ENCODE data around the gene CT55. TPM values are rescaled to one million over a fixed set of nuclear protein-coding genes. Genes with fewer than 3 reads are reported as not detected.
"Not testable (repeated sequence)": the region's sequence is repeated elsewhere in the genome, so short reads cannot be mapped to it uniquely, and the experiment has no call there.

Gene CT55
- total RNA-seq, 4 donors from 2014 or later: not detected

DNA sequence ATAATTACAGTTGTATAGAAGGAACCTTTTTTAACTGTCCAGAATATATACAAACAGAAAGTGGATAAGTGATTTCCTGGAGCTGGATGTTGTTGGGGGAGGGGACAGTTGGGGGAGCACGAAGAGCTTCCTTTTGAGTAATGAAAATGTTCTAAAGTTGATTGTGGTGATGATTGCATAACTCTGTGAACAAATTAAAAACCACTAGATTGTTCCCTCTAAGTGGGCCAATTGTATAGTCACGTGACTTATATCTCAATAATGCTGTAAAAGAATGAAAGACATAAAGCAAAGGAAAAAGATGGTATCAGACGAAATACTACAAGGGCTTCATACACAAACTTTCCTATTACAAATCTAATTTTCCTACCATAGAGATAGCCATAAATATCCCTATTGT lies 2.7 kb downstream of the CT55 start:
- 37 to 42% methylated on average over 3 of the region's 3 CpGs for WGBS, 2 donors
- TF ChIP-seq POLR2A (IDR thresholded peaks at IDR 0.05): no peak
- TF ChIP-seq EP300 (IDR thresholded peaks at IDR 0.05): no peak
- TF ChIP-seq, protein P1, sequence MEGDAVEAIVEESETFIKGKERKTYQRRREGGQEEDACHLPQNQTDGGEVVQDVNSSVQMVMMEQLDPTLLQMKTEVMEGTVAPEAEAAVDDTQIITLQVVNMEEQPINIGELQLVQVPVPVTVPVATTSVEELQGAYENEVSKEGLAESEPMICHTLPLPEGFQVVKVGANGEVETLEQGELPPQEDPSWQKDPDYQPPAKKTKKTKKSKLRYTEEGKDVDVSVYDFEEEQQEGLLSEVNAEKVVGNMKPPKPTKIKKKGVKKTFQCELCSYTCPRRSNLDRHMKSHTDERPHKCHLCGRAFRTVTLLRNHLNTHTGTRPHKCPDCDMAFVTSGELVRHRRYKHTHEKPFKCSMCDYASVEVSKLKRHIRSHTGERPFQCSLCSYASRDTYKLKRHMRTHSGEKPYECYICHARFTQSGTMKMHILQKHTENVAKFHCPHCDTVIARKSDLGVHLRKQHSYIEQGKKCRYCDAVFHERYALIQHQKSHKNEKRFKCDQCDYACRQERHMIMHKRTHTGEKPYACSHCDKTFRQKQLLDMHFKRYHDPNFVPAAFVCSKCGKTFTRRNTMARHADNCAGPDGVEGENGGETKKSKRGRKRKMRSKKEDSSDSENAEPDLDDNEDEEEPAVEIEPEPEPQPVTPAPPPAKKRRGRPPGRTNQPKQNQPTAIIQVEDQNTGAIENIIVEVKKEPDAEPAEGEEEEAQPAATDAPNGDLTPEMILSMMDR (IDR thresholded peaks at IDR 0.05): no peak
- no peak for DNase-seq (ENCODE audit: low spot score in 2 of 2)
- no peaks in the 10 kb centered on the region for H3K27me3 ChIP-seq
- no peak overlapping the region for H3K27ac ChIP-seq
- H3K4me1 ChIP-seq: no peaks in the 10 kb centered on the region
- peaks cover 0 to 16% (median 0%) of the 10 kb centered on the region in 4 donors for H3K9me3 ChIP-seq
- no peak overlapping the region for H3K4me3 ChIP-seq
- H3K36me3 ChIP-seq: no peaks in the 10 kb centered on the region

DNA sequence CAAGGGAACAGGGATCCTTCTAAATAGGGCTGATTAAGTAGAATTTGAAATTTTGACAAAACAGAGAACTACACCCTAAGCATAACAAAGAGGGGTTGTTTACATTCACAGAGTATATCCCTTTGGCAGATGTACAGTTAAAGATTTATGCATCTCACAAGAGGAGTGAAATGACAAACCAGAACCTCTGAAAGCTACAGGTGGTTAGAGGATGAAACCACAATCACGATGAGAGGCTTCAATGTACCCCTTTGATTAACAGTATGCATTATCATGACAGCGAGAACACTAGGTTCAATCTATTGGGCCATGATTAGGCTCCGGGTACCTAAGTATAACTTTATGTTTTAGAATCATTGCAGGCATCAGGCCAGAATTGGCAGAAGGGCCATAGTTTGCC lies 16.5 kb downstream of the CT55 start:
- no CpG with 5 or more reads among the region's 3 CpGs for WGBS, 2 donors
- not testable (repeated sequence) for DNase-seq (ENCODE audit: low spot score in 2 of 2); H3K9me3 ChIP-seq; H3K27me3 ChIP-seq; H3K4me1 ChIP-seq; H3K36me3 ChIP-seq; H3K4me3 ChIP-seq; H3K27ac ChIP-seq

DNA sequence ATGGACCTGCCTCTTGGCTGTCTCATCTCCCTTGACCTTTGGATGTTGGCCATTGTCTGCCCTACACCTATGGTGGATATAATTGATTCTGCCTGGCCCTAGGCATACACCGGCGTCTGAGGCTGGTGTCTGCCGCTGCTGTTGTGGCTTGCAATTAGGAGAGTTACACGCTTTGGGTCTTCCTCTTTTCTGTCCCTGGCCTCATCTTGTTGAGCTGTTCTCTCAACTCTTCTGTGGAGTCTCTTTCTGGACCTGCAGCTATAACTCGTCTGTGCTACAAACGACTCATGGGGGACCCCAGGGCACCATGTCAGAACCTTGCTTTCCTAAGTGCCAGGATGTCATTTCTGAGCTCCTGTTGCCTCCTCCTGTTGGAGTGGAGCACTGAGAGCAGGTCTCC lies 45.1 kb downstream of the CT55 start:
- not testable (repeated sequence) for DNase-seq (ENCODE audit: low spot score in 2 of 2); H3K9me3 ChIP-seq; H3K4me1 ChIP-seq; H3K36me3 ChIP-seq; H3K4me3 ChIP-seq; H3K27ac ChIP-seq; H3K27me3 ChIP-seq
- no CpG with 5 or more reads among the region's 6 CpGs for WGBS, 2 donors

DNA sequence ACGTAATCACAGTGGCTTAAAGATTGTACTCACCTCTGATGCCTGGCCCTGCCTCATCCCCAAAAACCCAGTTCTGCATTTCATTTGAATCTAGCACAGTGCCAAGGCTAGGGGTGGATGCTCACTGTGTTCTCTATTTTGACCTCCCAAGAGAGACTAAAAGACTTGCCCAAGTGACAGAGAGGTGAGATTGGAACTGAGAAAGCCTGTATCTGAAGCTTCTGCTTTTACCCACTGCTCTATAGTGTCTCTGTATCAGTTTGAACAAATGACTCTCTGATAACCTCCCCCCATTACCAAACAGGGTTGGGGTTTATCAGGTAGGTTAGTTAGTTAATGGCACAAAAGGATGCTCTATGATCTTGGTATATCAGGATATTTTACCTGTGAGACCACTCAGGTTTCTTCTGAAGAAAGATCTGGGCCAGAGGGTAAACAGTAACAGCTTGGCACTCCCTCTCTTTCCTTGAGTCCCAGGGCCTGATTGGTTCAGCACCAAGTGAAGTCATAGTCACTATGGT lies 51.1 kb downstream of the CT55 start, which contains the start of gene ETDB:
ETDB (minus strand) TSS at position 471 of the 521 bp plus-strand sequence. CDS start 1,265 bp downstream, outside the sequence.
- WGBS, 2 donors: no CpG with 5 or more reads among the region's 1 CpG
- not testable (repeated sequence) for DNase-seq (ENCODE audit: low spot score in 2 of 2)

DNA sequence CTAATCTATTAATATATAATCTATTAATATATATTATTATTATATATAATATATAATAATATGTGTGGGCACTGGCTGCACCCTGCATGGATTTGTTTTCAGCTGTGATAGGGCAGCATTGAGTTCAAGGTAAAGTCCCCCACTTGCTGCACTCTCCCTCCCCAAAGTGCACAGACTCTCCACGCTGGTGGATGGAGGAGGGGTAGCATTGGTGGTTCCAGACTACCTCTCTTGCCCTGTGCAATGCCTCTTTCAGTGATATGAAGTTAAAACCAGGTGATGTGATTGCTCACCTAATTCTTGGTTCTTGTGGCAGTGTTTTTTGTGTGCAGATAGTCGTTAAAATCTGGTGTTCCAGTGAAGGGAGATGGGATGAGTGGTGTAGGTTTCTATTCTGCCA lies 55.1 kb downstream of the CT55 start:
- H3K9me3 ChIP-seq; H3K36me3 ChIP-seq; H3K4me3 ChIP-seq; H3K4me1 ChIP-seq; H3K27me3 ChIP-seq; H3K27ac ChIP-seq; DNase-seq (ENCODE audit: low spot score in 2 of 2): not testable (repeated sequence)
- 63% methylated on average over 1 of the region's 2 CpGs; no CpG with 5 or more reads in 1 of the 2 donors for WGBS, 2 donors

More for the DNA sequence above, 51.1 kb downstream of the CT55 start, which contains the start of gene ETDB:
- H3K9me3 ChIP-seq, H3K4me1 ChIP-seq, H3K36me3 ChIP-seq, H3K27me3 ChIP-seq, H3K27ac ChIP-seq, H3K4me3 ChIP-seq: not testable (repeated sequence)

DNA sequence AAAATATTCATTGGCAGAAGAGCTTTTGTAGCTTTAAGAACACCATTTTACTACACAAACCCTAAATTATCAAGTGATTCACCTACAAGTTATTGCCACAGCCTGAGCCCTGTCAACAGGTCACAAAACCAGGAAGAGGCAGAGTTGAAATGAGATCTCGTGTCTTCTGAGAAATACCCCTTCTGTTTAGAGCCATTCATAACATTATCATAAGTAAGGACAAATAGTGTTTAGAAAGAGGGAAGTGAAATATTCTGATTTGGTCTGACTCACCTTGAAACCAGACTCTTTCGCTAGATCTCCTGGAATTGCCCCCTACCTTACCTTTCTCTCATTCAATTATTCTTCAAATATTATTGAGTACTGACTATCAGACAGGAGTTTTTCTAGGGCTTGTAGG lies 56.8 kb downstream of the CT55 start:
- Histone ChIP-seq H3K27me3 (no peaks in the 10 kb centered on the region), H3K36me3 (no peaks in the 10 kb centered on the region), H3K9me3 (no peaks in the 10 kb centered on the region), H3K4me3 (no peak overlapping the region), H3K27ac (no peak overlapping the region), H3K4me1 (no peaks in the 10 kb centered on the region)
- TF ChIP-seq POLR2A (IDR thresholded peaks at IDR 0.05) (no peak), EP300 (IDR thresholded peaks at IDR 0.05) (no peak)
- TF ChIP-seq, protein P1 (IDR thresholded peaks at IDR 0.05): no peak
- DNase-seq (ENCODE audit: low spot score in 2 of 2): no peak
- WGBS, 2 donors: 39 to 64% methylated on average over 2 of the region's 2 CpGs

DNA sequence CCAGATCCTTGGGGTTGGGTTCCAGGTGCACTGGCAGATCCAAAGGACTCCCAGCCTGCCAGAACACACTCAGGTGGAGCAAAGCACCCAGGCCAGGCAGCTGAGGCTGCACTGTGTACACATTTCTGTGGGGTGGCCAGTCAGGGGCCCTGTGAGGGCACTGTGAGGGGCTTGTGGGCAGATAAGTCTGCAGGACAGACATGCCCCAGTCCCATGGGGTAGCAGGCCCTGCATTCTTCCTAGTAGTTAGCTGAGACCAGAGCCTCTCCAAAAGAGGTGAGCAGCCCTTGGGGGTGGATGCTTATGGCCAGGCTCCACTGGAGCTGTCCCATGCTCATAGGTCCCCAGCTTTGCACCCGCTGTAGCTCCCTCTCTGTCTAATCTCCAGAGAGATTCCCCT lies 58.5 kb downstream of the CT55 start:
- TF ChIP-seq POLR2A (IDR thresholded peaks at IDR 0.05): no peak
- TF ChIP-seq EP300 (IDR thresholded peaks at IDR 0.05): no peak
- TF ChIP-seq, protein P1 (IDR thresholded peaks at IDR 0.05): no peak
- Histone ChIP-seq H3K4me3 (no peak overlapping the region), H3K36me3 (no peaks in the 10 kb centered on the region), H3K27me3 (no peaks in the 10 kb centered on the region), H3K4me1 (no peaks in the 10 kb centered on the region), H3K9me3 (no peaks in the 10 kb centered on the region), H3K27ac (no peak overlapping the region)
- WGBS, 2 donors: 73% methylated on average over 1 of the region's 1 CpG; no CpG with 5 or more reads in 1 of the 2 donors
- DNase-seq (ENCODE audit: low spot score in 2 of 2): no peak

All from tibial nerve (tissue), 4 donors.